HAP-1 (cell line): ENCODE results near the gene RPL31.

Experiments used
- DNase-seq, 2 experiments: peaks; one replicate each; pipeline ENCODE4 v3.0.0-alpha.2; 2016 to 2020; ENCODE audit warnings: low spot score in 2 of 2
- H3K27me3 ChIP-seq: fragments of 250-450 bp; sonication (Bioruptor Pico); 2 replicates; pipeline ENCODE4 v1.5.1; 2020; ENCODE audit warnings: low read depth, mild to moderate bottlenecking, moderate library complexity
- H3K36me3 ChIP-seq: fragments of 250-450 bp; sonication (Bioruptor Pico); replicated peaks from 2 replicates; pipeline ENCODE4 v1.5.1; 2020; ENCODE audit warnings: mild to moderate bottlenecking
- H3K4me1 ChIP-seq: fragments of 250-450 bp; sonication (Bioruptor Pico); 2 replicates; pipeline ENCODE4 v1.5.1; 2020; ENCODE audit warnings: mild to moderate bottlenecking
- H3K4me3 ChIP-seq: fragments of 250-450 bp; sonication (Bioruptor Pico); 2 replicates; pipeline ENCODE4 v1.5.1; 2020; ENCODE audit warnings: mild to moderate bottlenecking, moderate library complexity
- H3K9me3 ChIP-seq: fragments of 250-450 bp; sonication (Bioruptor Pico); 2 replicates; pipeline ENCODE4 v1.5.1; 2020; ENCODE audit warnings: mild to moderate bottlenecking, moderate library complexity
- in situ Hi-C: fragments of 300-500 bp; cut with MboI; formaldehyde crosslinking; loops from 3 replicates; pipeline ENCODE4 v1.14.3; 2020; ENCODE audit warnings: low sequenced_read_pairs, inconsistent platforms, mixed read lengths

RPL31 gene

DNA sequence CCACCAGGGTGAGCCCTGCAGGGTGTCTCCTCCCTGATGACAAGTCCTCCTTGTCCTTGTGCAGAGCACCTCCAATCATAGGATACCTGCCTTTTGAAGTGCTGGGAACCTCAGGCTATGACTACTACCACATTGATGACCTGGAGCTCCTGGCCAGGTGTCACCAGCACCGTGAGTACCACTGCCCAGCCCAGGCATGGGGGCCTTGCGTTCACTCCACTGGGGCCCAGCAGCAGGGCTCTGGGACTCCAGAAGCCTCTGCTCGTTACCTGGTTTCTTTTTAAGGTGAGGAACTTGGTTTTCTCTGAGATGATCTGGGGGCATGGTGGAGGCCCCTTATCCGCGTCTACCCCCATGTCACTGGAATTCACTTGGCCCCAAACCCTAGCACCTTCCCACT is 36.5 kb upstream of the RPL31 start:
- DNase-seq = no peak
- H3K4me3 ChIP-seq = no peak overlapping the region
- H3K27me3 ChIP-seq = no peaks in the 10 kb centered on the region
- no peaks in the 10 kb centered on the region for H3K4me1 ChIP-seq
- no peaks in the 10 kb centered on the region for H3K9me3 ChIP-seq
- H3K36me3 ChIP-seq = no peaks in the 10 kb centered on the region
- in situ Hi-C loops = no loop called here

DNA sequence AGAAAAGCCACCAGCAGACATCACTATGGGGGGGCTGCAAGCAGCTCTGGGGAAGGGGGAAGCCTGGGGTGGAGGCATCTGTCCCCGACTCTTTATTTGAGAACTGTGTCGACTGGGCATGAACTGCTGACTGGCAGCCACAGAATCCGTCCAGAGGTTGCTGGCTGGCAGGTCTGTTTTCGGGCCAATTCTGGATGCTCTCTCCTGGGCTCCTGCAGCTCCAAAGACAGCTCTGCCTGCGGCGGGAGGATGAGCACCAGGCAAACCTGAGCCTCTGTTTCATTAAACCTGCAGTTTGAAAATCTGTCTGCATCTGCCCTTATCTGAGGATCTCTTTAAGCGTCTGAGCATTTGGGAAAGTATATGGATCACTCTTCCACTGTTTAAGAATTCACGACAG is 34.4 kb upstream of the RPL31 start:
- Histone ChIP-seq H3K36me3 (no peaks in the 10 kb centered on the region), H3K4me3 (no peak overlapping the region), H3K4me1 (no peaks in the 10 kb centered on the region), H3K27me3 (no peaks in the 10 kb centered on the region), H3K9me3 (no peaks in the 10 kb centered on the region)
- in situ Hi-C loops = no loop called here
- no peak for DNase-seq

DNA sequence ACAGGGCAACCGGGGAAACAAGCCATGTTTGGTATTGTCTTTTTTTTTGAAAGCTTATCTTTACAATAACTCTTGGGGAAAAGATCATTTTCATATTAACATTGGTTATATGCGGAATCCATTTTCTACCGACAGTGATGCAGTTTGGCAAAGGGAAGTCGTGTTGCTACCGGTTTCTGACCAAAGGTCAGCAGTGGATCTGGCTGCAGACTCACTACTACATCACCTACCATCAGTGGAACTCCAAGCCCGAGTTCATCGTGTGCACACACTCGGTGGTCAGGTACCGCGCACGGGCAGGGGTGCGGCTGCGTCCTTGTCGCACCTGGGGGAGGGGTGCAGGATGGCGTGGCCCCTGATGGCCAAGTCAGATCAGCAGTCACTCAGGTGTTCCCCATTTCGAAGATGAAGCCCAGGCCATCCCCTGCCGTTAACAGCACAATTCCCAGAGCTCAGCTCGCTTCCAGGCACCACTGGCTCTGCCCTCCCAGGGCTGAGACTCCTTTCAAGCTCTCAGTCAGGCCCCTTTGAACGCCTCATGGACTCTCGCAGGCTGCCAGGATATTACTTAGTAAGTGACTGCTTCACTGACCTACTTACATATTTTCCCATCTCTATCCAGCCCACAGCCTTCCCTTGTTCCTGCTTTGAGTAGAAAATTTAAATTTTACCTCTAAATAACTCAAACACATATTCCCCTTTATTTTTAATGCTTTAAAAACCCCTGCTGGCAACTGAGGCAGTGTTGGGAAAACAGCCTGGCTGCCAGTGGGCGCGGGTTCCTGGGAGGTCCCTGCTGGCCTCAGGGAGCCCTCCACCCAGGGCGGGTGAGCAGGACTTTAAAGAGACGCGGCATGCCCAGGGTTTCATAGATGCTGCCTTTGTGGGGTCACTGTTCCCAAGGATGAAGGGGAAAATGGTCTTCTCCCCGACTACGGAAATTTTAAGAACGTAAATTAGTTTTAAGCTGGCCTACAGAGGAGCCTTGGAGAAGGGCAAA is 33.6 kb upstream of the RPL31 start:
- Histone ChIP-seq H3K36me3 (no peaks in the 10 kb centered on the region), H3K27me3 (no peaks in the 10 kb centered on the region), H3K4me1 (no peaks in the 10 kb centered on the region), H3K9me3 (no peaks in the 10 kb centered on the region), H3K4me3 (no peak overlapping the region)
- DNase-seq = no peak
- in situ Hi-C loops = no loop called here

DNA sequence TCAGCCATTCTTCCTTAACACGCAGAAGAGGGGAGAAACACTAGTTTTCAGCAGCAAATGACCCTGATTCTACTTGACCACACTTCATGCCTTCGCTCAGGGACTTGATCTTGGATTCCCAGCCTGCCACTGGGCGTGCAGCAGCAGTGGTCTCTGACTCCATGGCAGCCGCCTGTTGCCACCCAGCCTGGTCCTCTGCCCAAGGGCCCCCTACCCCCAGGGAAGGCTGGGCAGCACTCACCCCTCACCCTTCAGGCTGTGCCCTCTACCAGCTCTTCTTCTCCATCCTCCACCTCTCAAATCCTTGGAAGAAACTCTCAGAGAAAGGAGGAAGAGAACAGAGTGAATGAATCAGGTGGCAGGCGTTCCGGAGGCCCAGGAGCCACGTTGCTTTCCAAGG is 32.1 kb upstream of the RPL31 start:
- DNase-seq = no peak
- H3K9me3 ChIP-seq = no peaks in the 10 kb centered on the region
- no peaks in the 10 kb centered on the region for H3K36me3 ChIP-seq
- H3K4me1 ChIP-seq = no peaks in the 10 kb centered on the region
- in situ Hi-C loops = no loop called here
- no peaks in the 10 kb centered on the region for H3K27me3 ChIP-seq
- H3K4me3 ChIP-seq = no peak overlapping the region

DNA sequence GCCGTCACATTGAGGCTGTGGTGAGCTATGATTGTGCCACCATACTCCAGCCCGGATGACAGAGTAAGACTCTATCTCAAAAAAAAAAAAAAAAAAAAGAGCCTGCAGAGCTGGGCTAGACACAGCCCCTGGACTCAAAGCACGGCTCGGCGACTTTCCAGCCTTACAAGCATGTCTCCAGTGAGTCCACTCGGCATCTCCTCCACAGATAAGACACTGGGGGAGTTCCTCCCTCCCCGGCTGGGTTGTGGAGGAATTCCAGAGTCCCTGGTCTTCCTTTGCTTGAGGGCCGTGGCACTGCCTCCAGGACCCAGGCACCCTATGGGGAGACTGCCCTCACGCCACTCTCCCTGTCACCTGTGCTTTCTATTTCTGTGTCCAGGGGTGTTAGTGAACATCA is 30.9 kb upstream of the RPL31 start:
- no peak for DNase-seq
- Histone ChIP-seq H3K27me3 (no peaks in the 10 kb centered on the region), H3K9me3 (no peaks in the 10 kb centered on the region), H3K36me3 (no peaks in the 10 kb centered on the region), H3K4me3 (no peak overlapping the region), H3K4me1 (no peaks in the 10 kb centered on the region)
- in situ Hi-C loops = no loop called here

DNA sequence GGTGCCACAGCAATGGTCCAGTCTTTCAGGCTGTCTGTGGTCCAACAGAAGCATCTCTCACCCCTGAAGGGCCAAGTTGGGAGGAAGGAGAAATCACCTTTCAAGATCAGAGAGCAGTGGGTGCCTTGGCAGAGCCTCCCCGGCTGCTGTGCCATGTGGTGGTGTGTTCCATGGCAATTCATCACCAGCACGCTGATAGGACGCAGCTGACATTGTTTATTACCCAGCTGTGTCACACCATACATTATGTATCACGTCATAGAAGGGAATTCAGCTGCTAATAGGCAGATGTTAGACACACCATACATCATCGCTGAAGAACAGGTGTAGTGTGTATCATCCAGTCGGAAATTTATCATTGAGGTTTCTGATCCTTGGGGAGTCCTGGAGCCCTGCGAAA is 29.6 kb upstream of the RPL31 start:
- no peaks in the 10 kb centered on the region for H3K4me1 ChIP-seq
- no peaks in the 10 kb centered on the region for H3K36me3 ChIP-seq
- in situ Hi-C loops = no loop called here
- H3K9me3 ChIP-seq = no peaks in the 10 kb centered on the region
- no peaks in the 10 kb centered on the region for H3K27me3 ChIP-seq
- no peak for DNase-seq
- no peak overlapping the region for H3K4me3 ChIP-seq

DNA sequence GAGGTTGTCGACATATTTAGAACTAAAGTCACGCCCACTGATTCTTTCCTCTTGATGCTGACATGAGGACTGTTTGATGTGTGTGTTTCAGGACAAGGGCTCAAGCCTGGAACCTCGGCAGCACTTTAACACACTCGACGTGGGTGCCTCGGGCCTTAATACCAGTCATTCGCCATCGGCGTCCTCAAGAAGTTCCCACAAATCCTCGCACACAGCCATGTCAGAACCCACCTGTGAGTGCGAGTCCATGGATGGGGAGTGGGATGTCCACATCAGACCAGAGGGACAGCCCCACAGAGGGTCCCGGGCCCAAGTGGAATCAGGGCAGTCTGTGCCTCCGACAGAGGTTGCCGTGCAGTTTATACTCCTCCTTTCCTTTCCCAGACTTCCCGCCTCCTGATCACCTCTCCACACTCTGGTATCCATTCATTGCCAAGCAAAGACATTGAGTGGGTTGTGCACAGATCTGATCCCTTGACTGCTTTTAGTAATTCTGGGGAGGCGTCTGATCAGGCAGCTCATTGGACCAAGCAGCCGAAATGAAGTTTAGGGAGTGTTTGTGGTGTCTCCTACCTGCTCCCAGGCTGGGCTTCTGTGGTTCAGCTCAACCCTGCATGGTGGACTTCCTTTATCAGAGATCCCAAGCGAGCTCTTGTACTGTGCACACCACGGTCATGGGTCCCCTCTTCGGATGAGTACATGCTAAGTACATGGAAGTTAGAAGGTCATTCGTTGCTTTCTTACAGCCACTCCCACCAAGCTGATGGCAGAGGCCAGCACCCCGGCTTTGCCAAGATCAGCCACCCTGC is 27.2 kb upstream of the RPL31 start:
- Histone ChIP-seq H3K36me3 (no peaks in the 10 kb centered on the region), H3K27me3 (no peaks in the 10 kb centered on the region), H3K4me1 (0 out of 2 replicates have a peak, but pooled peaks cover 6% of the 10 kb centered on the region), H3K4me3 (no peak overlapping the region), H3K9me3 (no peaks in the 10 kb centered on the region)
- DNase-seq = no peak
- in situ Hi-C loops = loop anchor here (25.0 kb wide), 1 partner anchor 563 kb away; the partner anchor contains the start of gene CHST10

DNA sequence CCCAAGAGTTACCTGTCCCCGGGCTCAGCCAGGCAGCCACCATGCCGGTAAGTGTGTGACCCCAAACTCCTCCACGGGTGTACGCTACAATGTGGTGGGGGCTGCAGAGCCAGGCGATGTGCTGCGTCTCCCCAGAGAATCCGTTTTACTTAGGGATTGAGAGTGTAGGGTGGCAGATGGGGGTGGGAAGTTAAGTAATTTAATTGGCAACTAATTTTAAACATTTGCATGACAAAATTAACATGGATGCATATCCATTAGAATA is 26.6 kb upstream of the RPL31 start:
- Histone ChIP-seq H3K36me3 (no peaks in the 10 kb centered on the region), H3K4me3 (no peak overlapping the region), H3K27me3 (no peaks in the 10 kb centered on the region), H3K9me3 (no peaks in the 10 kb centered on the region), H3K4me1 (0 out of 2 replicates have a peak, but pooled peaks cover 6% of the 10 kb centered on the region)
- no peak for DNase-seq
- in situ Hi-C loops = loop anchor here (25.0 kb wide), 1 partner anchor 563 kb away; the partner anchor contains the start of gene CHST10

DNA sequence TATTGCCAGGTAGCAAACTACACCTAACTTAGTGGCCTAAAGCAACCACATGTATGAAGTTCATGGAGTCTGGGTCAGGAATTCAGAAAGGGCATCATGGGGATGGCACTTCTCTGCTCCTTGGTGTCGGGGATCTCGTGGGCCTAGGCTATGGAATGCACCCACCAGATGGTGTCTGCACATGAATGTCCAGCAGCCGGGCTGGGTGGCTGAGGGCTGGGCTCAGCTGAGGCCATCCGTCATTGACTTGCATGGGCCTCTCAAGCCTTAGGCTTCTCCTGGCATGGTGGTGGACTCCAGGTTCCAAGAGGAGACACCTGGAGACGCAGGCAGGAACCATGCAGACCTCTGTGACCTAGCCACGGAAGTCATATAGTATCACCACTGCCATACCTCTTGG is 26.0 kb upstream of the RPL31 start:
- H3K9me3 ChIP-seq = no peaks in the 10 kb centered on the region
- DNase-seq = no peak
- H3K4me1 ChIP-seq = 0 out of 2 replicates have a peak, but pooled peaks cover 6% of the 10 kb centered on the region
- no peaks in the 10 kb centered on the region for H3K36me3 ChIP-seq
- in situ Hi-C loops = loop anchor here (25.0 kb wide), 1 partner anchor 564 kb away; the partner anchor contains the start of gene CHST10
- H3K4me3 ChIP-seq = no peak overlapping the region
- H3K27me3 ChIP-seq = no peaks in the 10 kb centered on the region

DNA sequence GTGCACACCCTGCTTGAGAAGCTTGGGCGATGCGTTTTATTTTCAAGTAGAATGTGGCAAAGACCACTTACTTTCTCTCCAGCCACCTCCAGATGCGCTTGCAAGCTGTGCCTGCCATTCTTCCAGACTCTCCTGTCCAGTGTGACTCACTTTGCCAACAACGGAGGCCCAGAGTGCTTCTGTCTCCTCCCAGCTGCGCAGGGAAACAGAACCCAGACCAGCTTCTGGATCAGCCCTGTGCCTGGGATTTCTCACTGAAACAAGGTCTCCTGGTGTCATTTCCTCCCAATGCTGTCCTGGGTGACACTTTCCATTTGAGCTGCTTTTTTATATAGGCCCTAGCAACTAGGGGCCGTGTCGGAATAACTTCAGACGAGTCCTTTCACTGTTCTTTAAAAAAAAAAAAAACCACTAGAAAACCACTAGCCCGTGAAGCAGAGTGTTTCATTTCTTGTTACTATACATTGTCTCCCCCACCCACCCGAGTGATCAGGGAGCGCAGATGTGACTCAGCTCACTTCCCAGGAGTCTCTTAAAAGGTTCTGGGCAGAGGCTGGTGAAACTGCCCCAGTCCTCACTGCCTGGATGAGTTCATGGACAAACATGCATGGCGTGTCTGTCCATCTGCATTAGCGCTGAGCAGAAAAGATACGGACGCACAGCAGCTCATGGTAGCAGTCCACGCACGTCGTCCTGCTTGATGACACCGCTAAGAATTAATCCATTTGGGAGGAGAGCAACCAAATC is 25.3 kb upstream of the RPL31 start:
- 0 out of 2 replicates have a peak, but pooled peaks cover 6% of the 10 kb centered on the region for H3K4me1 ChIP-seq
- H3K36me3 ChIP-seq = no peaks in the 10 kb centered on the region
- no peaks in the 10 kb centered on the region for H3K9me3 ChIP-seq
- in situ Hi-C loops = loop anchor here (25.0 kb wide), 1 partner anchor 565 kb away; the partner anchor contains the start of gene CHST10
- H3K27me3 ChIP-seq = no peaks in the 10 kb centered on the region
- no peak for DNase-seq
- no peak overlapping the region for H3K4me3 ChIP-seq

DNA sequence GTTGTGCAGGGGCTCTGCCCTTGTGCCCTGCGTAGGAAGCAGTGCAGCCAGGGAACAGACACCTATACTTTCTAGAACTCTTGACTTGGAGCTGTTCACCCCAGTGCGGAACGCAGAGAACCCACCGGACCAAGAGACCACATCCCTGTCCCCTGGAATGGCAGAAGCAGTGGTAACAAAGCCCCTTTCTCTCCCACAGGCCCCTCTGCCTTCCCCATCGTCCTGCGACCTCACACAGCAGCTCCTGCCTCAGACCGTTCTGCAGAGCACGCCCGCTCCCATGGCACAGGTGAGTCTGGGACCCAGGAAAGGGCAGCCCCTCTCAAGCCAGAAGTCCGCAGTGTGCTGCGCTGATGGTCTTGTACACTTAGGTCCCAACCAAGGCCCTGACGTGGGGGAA is 24.6 kb upstream of the RPL31 start:
- 0 out of 2 replicates have a peak, but pooled peaks cover 6% of the 10 kb centered on the region for H3K4me1 ChIP-seq
- H3K4me3 ChIP-seq = no peak overlapping the region
- DNase-seq = no peak
- H3K9me3 ChIP-seq = no peaks in the 10 kb centered on the region
- no peaks in the 10 kb centered on the region for H3K36me3 ChIP-seq
- in situ Hi-C loops = loop anchor here (25.0 kb wide), 1 partner anchor 565 kb away; the partner anchor contains the start of gene CHST10
- no peaks in the 10 kb centered on the region for H3K27me3 ChIP-seq

DNA sequence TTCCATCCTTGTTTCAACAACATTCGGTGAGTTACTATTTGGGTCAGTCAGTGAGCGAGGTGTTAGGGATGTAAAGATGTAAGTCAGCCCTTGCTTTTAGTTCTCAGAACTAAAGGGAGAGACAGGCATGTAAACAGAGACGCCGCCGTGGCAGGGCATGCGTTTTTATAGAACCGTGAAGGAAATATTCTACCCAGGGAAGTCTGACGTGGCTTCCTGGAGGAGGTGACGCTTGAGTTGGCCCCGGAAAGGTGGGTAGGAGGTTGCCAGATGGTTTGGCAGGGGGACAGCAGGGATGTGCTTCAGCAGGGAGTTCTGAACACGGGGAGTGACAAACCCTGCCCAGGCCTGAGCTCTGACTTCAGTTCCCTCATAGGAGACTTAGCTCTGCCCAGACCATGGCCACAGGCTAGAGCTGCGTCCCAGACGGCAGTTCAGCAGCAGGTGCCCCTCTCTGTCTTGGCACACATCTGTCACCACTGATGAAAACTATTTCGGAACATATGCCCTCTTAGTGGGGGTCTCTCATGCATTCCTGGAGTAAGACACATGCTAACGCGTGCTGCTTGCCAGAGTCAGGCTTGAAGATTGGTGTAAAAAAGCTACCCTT is 23.4 kb upstream of the RPL31 start:
- no peak overlapping the region for H3K4me3 ChIP-seq
- H3K4me1 ChIP-seq = 0 out of 2 replicates have a peak, but pooled peaks cover 6% of the 10 kb centered on the region
- no peaks in the 10 kb centered on the region for H3K9me3 ChIP-seq
- no peaks in the 10 kb centered on the region for H3K27me3 ChIP-seq
- no peak for DNase-seq
- H3K36me3 ChIP-seq = no peaks in the 10 kb centered on the region
- in situ Hi-C loops = loop anchor here (25.0 kb wide), 1 partner anchor 566 kb away; the partner anchor contains the start of gene CHST10

DNA sequence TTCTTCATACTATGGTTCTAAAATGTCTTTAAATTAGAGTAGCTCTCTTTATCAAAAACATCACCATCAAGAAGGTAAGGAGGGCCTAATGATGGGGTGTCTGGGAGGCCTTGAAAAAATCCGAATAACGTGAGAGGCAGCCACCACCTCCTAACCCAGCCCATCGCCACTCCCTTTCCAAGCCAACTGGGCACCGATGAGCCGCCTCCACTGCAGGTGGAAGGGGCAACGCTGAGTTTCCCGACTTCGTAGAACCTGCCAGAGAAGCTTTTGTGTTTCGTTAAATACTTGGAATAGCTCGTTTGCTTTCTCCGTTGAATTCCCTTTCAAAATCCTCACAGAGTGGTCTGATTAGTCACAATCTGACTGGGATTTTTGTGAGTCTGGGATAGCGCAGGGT is 22.0 kb upstream of the RPL31 start:
- no peaks in the 10 kb centered on the region for H3K27me3 ChIP-seq
- DNase-seq = no peak
- H3K9me3 ChIP-seq = no peaks in the 10 kb centered on the region
- H3K36me3 ChIP-seq = no peaks in the 10 kb centered on the region
- in situ Hi-C loops = loop anchor here (25.0 kb wide), 1 partner anchor 568 kb away; the partner anchor contains the start of gene CHST10
- H3K4me3 ChIP-seq = no peak overlapping the region
- H3K4me1 ChIP-seq = 0 out of 2 replicates have a peak, but pooled peaks cover 6% of the 10 kb centered on the region
